HG03439 (cell line): ENCODE measurements around the gene PATL2.
"Not testable (repeated sequence)": the region's sequence is repeated elsewhere in the genome, so short reads cannot be mapped to it uniquely, and the experiment has no call there.

Experiments
- ATAC-seq: cut with Tn5 transposase; IDR thresholded peaks from one replicate; pipeline ENCODE4 v1.9.1; 2021; ENCODE audit warnings: mild to moderate bottlenecking, moderate library complexity; ENCODE audit not compliant: unreplicated experiment

PATL2 gene

DNA sequence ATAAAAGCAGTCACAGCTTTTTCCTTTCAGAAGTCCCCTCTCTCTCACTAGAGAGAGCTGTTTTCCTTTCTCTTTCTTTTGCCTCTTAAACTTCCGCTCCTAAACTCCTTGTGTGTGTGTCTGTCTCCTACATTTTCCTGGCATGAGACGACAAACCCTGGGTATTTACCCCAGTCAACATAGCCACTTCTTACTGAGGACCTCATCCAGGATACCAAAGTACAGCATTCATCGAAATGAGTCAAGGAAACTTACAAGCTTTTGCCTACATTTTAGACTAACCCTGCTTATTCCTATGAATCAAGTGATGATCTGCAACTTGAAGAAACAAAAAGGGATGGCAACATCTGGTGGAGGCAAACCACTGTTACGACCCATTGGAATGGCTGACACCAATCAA is 16.7 kb downstream of the PATL2 start:
- ATAC-seq, result no peak

DNA sequence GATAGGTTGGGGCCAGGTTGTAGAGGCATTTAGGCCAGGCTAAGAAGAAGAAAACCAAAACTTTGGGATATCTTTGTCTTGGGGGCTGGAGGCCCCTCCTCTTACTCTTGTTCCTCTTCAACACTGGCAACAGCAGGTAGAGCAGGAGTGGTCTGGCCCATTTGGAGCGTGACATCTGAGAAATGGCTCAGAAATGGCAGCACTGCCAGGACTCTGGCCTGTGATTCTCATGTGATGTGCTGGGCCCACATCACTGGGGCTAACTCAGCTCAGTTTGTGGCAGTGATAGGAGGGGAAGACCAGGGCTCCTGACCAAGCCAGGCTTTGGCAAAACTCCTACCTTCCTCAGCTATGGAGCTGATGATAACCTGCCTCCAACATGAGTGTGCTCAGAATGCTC is 18.5 kb downstream of the PATL2 start:
- ATAC-seq, result no peak

DNA sequence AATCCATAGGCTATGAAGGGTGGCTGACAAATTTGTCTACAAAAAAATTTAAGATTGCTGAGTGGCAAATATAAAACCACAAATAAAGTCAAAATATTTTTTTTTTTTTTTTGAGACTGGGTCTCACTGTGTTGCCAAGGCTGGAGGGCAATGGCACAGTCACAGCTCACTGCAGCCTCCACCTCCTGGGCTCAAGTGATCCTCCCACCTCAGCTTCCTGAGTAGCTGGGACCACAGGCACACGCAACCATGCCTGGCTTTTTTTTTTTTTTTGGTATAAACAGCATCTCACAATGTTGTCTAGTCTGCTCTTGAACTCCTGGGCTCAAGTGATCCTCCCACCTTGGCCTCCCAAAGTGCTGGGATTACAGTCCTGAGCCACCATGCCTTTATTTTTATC is 20.9 kb downstream of the PATL2 start:
- ATAC-seq, result not testable (repeated sequence)

DNA sequence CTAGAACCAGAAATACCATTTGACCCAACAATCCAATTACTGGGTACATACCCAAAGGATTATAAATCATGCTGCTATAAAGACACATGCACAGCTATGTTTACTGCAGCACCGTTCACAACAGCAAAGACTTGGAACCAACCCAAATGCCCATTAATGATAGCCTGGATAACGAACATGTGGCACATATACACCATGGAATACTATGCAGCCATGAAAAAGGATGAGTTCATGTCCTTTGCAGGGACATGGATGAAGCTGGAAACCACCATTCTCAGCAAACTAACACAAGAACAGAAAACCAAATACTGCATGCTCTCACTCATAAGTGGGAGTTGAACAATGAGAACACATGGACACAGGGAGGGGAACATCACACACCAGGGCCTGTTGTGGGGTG is 21.8 kb downstream of the PATL2 start:
- ATAC-seq, result not testable (repeated sequence)

DNA sequence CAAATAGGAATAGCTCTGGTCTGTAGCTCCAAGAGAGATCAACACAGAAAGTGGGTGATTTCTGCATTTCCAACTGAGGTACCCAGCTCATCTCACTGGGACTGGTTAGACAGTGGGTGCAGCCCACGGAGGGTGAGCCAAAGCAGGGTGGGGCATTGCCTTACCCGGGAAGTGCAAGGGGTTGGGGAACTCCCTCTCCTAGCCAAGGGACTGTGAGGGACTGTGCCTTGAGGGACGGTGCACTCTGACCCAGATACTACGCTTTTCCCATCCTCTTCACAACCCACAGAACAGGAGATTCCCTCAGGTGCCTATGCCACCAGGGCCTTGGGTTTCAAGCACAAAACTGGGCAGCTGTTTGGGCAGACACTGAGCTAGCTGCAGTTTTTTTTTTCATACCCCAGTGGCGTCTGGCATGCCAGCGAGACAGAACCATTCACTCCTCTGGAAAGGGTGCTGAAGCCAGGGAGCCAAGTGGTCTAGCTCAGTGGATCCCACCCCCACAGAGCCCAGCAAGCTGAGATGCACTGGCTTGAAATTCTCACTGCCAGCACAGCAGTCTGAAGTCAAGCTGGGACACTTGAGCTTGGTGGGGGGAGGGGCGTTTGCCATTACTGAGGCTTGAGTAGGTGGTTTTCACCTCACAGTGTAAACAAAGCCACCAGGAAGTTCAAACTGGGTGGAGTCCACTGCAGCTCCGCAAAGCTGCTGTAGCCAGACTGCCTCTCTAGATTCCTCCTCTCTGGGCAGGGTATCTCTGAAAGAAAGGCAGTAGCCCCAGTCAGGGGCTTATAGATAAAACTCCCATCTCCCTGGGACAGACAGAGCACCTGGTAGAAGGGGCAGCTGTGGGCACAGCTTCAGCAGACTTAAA is 28.1 kb downstream of the PATL2 start:
- not testable (repeated sequence) for ATAC-seq

DNA sequence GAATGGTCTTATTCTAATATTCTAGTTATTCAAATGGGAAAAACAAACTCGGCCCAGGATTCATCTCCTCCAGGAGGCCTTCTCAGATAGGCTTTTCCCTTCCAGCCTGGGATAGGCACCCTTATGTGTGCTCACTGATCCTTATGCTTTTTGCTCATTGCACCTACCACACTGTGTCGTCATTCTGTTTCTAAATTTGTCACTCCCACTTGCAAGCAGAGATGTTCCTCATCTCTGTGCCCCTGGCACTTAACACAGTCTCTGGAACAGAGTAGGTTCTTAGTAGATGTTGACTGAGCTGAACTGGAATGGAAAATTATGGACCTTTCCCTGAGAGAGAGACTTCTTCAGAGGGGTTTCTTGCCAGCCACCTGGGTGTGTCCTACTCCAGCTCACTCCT is 28.9 kb downstream of the PATL2 start:
- ATAC-seq, result no peak

DNA sequence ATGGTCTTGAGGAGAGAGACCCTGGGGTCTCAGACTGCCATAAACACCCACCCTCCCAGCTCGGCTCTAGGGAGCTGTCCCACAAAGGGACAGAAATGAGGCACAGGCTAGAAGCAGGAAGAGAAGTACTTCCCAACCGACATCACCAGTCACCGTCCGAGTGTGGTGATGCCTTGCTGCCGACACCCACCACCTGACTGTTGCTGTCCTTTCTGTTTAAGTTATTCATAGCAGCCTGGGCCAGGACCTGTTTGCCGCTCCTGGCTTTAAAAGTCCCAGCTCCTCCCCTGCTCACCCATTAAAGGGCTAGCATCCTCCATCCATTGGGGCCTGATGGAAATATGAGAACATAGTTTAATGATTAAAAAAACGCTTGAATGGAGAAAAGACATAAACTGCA is 34.4 kb downstream of the PATL2 start:
- ATAC-seq, result no peak

DNA sequence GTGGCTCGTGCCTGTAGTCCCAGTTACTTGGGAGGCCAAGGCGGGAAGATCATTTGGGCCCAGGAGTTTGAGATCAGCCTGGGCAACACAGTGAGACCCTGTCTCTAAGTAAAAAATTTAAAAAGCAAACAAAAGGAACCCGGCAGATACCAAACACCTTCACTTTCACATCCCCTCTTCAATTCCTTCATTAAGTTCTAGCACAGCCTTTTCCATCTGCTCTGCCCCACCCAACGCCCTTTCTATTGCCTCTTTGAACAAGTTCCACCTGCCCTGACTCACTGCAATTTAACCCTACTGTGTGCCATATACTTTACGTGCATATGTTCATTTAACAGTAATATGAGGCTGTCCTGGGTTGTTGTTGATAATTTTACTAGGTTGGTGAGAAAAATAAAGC is 35.2 kb downstream of the PATL2 start:
- ATAC-seq, result no peak

DNA sequence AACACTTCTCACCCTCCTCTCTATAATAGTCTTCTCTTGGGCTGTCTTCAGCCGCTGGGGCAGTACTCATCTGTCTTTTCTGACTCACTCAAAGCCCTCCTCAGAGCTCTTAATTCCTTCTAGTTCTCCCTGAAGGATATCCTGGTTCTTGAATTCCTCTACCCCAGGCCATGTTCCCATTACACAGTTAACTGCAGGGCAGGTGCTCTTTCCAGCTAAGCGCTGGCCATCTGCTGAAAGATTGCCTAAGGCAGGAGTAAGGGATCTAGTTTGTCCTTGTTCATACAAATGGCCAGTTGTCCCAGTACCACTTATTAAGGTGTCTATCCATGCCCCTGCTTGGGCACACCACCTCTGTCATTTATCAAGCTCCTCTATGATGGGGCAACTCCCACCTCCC is 37.5 kb downstream of the PATL2 start:
- no peak for ATAC-seq

DNA sequence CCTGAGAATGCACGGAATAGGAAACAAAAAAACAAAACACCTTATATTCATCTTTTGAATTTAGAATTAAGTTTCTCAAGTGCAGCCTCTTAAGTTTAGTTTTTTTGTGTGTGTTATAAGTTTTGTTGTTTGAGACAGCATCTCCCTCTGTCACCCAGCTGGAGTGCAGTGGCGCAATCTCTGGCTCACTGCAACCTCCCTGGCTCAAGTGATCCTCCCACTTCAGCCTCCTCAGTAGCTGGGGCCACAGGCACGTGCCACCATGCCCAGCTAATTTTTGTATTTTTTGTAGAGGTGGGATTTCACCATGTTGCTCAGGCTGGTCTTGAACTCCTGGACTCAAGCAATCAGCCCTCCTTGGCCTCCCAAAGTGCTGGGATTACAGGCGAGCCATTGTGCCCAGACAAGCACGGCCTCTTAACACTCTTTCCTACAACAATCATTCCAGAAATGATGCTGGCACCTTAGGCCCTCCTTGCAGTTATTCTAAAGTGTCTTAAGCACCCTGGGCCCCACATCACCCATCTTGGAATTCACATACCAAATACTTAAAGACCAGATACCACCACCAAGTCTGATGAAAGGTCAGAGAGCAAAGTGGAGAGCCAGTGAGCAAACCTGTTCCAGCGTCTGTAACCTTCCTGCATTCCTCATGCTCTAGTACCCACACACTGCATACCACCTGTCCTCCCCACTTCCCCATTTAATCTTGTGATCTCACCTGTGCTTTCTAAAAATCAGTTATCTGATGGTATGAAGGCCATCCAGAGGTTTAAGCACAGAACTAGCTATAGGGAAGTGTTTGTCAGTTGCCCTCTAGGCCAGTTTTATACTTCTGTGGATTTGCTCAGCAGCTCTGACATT is 40.8 kb downstream of the PATL2 start:
- no peak for ATAC-seq

DNA sequence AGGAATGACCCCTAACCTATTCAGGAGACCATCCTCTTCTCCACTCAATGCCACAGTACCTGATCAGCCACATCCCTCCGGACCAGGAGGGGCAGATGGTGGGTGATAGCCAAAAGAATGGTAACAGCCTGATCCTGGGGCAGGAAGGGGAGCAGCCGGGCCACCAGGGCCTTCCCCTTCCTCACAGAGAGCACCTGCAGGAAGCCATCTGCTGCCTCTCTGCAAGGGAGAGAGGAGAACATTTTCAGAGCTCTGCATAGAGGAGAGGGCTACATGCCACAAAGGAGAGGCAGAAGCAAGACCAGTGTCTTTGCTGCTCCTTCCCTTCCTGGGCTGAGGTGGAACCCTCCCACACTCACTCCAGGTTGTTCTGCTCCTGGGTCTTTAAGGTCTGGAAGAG is 42.2 kb downstream of the PATL2 start:
- no peak for ATAC-seq

DNA sequence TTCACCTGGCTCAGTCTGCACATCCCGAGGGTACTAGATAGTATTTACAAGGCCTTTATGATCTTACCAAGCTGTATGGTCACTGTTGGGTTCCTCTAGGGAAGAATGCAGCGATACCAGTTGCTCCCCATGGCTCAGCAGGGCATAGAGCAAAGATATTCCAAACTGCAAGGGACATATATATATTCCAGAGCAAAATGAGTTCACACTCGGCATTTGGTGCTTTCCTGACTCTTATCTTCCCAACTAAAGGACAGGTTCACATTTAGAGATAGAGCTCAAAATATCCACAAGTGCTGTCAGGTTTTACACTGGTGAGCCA is 44.1 kb downstream of the PATL2 start:
- no peak for ATAC-seq

DNA sequence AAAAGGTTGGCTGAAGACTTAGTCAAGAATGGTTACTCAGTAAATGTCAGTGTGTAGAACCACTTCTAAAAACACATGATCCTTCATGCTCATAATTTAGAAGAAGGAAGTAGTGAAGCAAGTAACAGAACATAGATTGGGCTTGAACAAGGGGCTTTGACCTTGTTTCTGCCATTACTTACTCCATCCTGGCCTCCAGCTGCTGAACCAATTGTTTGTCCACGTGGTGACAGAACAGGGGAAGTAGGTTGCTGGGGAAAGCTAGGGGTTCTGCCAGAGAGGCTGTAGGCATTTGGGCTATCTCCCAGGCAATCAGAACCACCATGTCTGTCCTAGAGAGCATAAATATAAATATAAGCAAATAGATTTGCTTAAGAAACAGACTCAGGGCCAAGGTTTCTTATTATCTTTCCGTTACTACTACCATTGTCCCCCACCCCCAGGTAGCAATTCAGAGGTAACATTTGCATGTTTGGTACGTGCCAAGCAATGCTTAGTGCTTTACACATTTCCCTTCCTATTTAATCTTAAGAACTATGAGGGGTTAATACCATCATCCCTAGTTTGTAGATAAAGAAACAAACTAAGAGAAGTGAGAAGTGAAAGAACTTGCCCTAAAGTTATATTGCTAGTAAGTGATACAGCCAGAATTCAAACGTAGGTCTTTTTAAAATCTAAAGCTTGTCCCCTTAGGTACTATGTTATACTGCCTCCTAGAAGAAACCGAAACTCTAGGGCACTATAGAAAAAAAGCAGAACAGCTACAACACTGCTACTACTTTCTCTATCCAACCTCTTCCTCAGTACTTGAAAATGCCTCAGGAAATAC is 44.7 kb downstream of the PATL2 start:
- ATAC-seq, result no peak

DNA sequence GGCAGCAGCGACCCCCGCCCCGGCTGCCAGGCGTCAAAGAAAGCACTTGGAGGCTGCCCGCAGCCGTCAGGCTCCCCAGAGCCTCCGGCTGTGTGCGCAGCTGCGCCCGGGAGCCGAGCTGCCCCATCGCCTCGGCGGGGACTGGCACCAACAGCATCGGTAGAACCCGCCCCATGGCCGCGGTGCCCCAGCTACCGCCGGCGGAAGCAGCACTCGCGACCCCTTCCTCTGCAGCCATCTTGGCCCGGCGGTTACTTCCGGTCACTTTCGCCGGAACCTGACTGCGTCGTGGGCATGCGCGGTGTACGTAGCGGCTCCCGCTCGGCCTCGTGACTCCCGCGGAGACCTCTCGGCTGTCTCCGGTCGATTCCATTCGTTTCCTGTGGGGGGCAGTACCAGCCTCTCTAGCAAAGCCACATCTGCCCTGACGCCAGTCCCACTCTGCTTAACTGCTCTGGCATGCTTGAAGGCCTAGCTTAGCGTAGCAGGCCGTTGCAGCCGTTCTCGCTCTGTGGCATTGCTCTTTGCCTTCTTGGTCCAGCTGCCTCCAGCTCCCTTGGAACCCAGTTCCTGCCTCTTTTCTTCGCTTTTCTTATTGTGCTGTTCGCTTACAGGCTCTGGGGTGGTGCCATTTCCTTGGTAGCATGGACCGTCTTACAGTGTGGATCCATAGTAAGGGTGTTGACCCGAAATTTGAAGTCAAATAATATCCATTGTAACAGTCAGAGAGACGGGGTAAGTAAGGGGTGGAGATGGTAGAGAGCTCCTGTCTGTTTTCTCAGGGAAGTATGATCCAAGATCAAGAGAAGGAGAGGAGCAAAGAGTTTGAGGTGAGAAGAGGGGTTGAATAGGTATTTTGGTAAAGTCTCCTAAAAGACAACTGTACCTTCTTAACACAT is 47.5 kb downstream of the PATL2 start, which contains the start of gene SPG11:
Gene SPG11 (minus strand): TSS at position 253 of the 899 bp plus-strand sequence. CDS start 15 bp downstream, at position 238.
- ATAC-seq, result peak; percentile 86

DNA sequence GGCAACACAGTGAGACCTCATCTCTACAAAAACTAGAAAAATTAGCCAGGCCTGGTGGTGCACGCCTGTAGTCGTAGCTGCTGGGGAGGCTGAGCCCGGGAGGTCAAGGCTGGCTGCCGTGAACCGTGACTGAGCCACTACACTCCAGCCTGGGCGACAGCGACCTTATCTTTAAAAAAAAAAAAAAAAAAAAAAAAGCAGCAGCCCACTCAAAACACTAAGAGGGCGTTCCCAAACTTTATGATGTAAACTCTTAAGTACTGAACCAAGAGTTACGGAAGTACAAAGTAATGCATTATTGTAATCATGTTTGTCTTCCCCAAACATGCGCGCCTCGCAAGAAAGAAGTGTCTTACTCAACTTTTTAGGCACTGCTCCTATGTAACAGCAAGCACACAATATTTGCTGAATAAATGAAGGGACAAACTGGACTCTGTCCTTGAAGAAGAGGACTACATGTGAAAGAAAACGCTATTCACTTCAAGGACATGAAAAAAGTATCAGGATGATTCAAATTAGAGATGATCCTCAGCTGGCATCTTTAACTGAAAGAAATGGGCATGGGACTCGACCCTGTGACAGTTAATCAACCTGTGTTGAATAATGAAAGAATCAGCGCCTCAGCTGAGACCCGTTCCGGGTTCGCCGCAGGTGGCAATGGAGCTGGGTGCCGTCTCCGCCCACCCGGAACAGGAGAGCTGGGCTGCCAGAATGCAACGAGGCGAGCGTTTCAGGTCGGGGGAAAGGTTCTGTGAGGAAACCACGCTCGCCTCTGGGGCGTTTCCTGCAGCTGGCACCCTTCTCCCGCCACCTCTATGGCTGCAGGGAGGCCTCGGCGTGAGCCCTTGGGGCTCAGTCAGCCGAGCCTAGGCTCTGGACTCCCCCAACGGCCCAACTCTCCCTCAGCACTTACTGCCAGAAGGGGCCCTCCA is 48.4 kb downstream of the PATL2 start:
- ATAC-seq, result peak; percentile 49

DNA sequence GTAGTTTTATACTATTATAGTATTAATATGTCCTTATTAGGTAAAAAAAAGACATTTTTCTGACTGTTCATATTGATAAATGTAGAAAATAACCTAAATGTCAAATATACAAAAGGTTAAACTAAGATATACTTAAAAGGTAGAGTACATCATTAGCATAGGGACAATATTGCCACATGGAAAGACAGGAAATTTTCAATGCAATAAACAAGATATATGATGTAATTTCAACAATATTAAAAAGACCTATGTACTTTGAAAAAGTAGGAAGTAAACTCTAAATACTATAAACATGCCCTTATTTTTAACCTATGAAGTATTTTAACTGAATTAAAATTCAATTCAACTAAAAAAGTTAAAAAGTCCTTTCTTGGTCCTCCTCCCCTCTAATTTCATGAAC is 49.5 kb downstream of the PATL2 start:
- no peak for ATAC-seq

DNA sequence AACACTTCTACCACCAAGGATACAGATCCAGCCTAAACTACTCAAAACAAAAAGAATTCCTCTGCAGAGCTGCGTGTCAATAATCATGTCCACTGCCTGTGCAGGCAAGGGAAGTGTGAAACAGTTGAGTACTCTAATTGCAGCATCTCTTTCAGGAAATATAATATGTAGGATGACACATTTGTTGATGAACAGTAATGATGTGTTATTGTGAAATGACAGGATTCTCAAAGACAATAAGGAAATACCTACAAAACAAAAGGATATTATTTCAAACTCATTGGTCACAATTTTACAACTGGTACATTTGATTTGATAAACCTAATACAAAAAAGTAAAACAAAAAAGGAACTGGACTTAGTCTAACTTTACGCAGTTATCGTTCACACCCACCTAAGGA is 52.1 kb downstream of the PATL2 start:
- ATAC-seq, result no peak

DNA sequence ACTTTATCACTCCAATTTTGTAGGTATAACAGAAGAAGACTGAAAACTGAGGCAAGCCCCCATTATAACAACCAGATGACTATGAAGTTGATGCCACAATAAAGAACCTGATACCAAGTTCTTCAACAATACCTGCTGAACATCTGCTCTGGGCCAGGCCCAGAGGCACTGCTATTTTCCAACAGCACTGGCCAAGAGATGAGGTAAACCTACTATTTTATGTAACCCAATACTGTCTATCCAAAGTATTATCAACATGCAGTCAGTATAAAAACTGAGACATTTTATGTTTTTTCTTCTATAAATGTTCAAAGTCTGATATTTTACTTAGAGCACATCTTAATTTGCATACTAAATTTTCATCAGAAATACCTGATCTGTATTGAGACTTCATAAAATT is 53.7 kb downstream of the PATL2 start:
- no peak for ATAC-seq

DNA sequence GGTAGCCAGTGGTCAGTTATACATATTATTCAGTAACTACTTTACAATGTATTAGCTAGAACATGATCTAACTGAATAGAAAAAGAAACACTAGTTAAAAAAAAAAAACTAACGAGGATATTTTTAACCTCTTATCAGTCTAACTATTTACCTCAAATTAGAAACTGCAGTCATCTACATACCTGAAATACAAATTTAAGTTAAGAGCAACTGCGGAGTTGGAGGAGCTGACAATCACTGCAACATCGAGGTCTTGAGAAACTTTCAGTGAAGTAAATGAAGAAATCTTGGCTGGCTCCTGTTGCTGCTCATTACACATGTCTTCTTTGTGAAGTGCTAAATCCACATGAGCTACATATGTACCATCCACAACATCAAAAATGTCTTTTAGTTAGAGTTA is 54.2 kb downstream of the PATL2 start:
- no peak for ATAC-seq
